Subcutaneous adipose tissue (tissue), 4 donors: ENCODE measurements around the gene PPDPF. TPM values are rescaled to one million over a fixed set of nuclear protein-coding genes. Genes with fewer than 3 reads are reported as not detected.

Source experiments
- total RNA-seq, 4 donors: library from RNA; depleted of rRNA; stranded (reverse); fragments of >200 nt; gene quantifications; one replicate each; pipeline ENCODE4 v1.1.0, GENCODE V29; 2016
- TF ChIP-seq, protein P1 (sequence below): fragments of 450-650 bp; IDR thresholded peaks from one replicate; pipeline ENCODE4 v1.5.1; 2016; ENCODE audit warnings: low read depth, mild to moderate bottlenecking, control low read depth, antibody characterized with exemption, moderate library complexity

PPDPF gene
- total RNA-seq, 4 donors from 2014 or later = 46.9 to 135 (median 63.2) TPM

DNA sequence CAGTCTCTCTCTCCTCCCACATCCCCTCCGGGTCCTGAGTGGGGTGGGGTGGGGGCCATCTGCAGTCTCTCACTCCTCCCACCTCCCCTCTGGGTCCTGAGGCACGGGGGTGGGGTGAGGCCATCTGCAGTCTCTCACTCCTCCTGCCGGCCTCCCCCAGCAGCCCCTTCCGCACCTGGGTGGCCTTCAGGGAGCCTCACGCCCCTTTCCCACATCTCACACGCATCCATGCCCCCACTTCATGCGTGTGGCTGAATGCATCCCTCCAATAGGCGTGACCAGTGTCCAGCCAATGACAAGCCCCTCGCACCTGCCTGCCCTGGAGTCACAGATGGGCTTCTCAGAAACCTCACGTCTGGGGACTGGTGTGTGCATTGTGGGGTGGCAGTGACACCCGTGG lies 28.0 kb downstream of the PPDPF start:
- TF ChIP-seq, protein P1, sequence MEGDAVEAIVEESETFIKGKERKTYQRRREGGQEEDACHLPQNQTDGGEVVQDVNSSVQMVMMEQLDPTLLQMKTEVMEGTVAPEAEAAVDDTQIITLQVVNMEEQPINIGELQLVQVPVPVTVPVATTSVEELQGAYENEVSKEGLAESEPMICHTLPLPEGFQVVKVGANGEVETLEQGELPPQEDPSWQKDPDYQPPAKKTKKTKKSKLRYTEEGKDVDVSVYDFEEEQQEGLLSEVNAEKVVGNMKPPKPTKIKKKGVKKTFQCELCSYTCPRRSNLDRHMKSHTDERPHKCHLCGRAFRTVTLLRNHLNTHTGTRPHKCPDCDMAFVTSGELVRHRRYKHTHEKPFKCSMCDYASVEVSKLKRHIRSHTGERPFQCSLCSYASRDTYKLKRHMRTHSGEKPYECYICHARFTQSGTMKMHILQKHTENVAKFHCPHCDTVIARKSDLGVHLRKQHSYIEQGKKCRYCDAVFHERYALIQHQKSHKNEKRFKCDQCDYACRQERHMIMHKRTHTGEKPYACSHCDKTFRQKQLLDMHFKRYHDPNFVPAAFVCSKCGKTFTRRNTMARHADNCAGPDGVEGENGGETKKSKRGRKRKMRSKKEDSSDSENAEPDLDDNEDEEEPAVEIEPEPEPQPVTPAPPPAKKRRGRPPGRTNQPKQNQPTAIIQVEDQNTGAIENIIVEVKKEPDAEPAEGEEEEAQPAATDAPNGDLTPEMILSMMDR = no peak

DNA sequence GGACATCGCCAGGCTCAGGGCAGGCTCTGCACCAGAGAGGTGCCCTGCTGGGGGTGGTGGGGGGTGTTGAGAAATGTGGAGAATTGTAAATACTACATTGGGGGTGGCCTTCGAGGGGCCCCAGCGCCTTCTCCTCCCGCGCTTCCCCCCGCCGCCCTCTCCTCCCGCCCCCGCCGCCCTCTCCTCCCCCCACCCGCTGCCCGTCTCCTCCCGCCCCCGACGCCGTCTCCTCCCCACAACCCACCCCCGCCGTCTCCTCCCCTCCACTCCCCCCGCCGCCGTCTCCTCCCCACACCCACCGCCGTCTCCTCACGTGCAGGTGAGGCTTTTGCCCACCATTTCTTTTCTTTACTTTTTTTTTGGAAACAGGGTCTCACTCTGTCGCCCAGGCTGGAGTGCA lies 28.5 kb downstream of the PPDPF start:
- TF ChIP-seq, protein P1 = no peak

DNA sequence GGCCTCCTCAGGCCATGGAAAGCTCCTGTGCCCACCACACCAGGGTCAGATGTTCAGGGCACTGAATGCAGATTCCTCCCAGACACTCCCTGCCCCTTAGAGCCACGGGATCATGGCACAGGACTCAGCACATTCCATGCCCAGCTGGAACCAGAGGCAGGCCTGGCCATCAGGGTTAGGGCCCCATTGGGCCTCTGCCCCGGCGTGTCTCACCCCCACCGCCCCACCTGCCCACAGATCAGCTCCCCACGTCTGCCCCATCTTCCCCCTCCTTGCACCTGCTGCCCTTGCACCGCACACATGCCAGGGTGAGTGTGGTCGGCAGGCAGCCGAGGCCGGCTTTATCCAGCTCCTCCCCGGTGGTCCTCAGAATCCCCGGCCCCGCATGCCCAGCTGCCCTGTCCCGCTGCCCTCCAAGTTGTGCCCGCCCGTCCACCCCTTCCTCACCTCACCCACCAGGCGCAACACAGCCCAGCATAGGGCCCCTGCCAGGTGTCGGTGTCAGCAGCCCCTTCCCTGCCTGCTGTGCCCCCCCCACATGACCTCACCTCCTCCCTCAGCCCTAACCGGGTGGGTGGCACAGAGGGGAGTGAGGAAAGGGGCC lies 29.2 kb downstream of the PPDPF start:
- TF ChIP-seq, protein P1 = no peak

DNA sequence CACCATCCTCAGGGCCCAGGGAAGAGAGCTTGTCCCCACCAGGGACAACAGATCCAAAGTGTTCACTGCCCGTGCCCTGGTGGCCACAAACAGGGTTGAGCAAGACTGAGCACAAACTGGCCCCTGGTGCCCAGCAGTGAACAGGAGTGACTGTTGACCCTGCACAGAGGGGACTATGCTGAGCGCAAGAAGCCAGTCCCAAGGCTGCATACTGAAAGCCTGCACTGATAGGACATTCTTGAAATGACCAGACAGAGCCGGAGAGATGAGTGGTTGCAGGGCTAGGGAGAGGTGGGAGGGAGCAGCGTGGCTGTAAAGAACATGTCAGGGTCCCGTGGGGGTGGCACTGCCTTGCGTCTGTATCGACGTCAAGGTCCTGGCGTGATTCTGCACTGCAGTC lies 30.5 kb downstream of the PPDPF start:
- TF ChIP-seq, protein P1 = no peak

DNA sequence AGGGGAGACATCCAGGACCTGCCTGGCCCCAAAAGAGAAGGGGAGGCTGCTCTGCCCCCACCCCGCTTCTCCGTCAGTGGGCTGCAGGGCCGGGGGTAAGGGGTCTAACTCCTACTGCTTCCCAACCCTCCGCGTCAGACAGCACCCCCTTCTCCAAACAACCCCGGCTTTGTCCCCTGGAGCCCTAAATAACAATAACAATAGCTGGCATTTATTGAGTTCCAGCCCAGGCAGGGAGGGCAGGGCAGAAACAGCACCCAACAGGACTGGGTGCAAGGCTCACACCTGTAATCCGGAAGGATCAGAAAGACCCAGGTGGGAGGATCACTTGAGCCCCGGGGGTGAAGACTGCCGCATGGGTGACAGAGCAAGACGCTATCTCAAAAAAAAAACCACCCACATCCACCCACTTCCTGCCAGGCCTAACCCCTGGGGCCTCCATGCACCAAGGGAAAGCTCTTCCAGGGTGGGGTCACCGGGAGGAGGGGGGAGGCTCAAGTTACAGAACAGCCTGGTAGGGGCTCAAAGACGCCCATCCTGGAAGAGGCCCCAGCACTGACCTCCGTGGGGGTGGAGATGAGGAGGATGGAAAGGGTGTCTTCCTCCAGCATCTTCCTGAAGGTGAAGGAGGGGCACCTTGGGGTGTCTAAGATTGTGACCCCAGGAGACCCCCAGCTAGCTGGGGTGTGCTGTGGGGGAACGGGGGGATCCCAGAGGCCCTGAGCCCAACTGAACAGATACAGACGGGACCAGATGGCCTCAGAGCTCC lies 32.1 kb downstream of the PPDPF start:
- TF ChIP-seq, protein P1 = no peak

DNA sequence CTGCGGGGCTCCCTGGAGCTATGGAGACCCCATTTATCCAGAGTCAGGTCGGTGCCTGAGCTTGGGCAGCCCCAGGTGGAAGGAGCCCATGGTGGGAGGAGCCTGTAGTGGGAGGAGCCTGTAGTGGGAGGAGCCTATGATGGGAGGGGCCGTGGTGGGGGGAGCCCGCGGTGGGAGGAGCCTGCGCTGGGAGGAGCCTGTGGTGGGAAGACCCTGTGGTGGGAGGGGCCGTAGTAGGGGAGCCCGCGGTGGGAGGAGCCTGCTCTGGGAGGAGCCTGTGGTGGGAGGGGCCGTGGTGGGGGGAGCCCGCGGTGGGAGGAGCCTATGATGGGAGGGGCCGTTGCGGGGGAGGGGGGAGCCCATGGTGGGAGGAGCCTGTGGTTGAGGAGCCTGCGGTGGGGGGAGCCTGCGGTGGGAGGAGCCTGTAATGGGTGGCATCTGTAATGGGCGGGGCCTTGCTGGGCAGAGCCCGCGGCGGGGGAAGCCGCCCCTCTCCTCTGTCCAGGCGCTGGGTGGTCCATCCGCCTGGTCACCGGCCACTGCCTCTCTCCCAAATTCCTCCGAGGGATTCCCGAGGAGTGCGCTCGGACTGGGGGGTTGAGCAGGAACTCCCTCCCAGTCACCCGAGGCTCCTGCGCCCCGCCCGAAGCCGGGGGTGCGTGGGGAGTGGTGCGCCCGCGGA lies 32.8 kb downstream of the PPDPF start:
- TF ChIP-seq, protein P1 = no peak

DNA sequence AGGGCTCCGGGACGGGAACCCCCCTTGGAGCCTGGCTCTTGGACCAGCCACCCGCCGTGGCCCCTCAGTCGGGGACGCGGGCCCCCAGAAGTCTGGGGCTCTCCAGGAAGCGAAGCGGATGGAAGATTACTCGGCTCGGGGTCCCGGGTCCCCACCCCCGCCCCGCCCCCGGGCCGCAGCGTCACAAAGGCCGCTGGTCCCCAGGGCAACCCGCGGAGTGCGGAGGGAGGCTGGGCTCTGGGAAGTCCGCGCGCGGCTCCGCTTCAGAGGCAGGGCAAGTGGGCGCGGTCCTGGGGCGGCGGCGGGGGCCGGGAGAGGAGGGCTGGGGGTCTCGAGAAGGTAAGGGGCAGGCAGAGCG lies 33.3 kb downstream of the PPDPF start, which contains the start of gene FNDC11:
Gene FNDC11 (plus strand): TSS at position 227 of the 358 bp plus-strand sequence. CDS start 1,505 bp downstream, outside the sequence.
- TF ChIP-seq, protein P1 = no peak
